Liver (tissue), 9 donors: ENCODE results near the gene NAE1. TPM values are rescaled to one million over a fixed set of nuclear protein-coding genes. Genes with fewer than 3 reads are reported as not detected.

Experiments used
- DNase-seq: peaks from one replicate; pipeline ENCODE4 v3.0.0-alpha.2; 2017; ENCODE audit warnings: low spot score
- H3K27ac ChIP-seq, 2 donors: one replicate each; pipeline ENCODE4 v1.7.0; 2013; ENCODE audit warnings: inconsistent platforms in 2 of 2, low read length in 2 of 2, control low read depth in 1 of 2, low read depth in 1 of 2, mild to moderate bottlenecking in 1 of 2
- H3K27me3 ChIP-seq, 4 donors: one replicate each; pipeline versions ENCODE4 v1.6.1 to v1.7.0; 2013; ENCODE audit warnings: low read length in 3 of 4, inconsistent platforms in 1 of 4, mild to moderate bottlenecking in 1 of 4, moderate library complexity in 1 of 4; ENCODE audit not compliant: control insufficient read depth in 4 of 4, insufficient read depth in 4 of 4
- H3K36me3 ChIP-seq, 4 donors: one replicate each; pipeline versions ENCODE4 v1.6.1 to v1.7.0; 2013; ENCODE audit warnings: low read length in 3 of 4, mild to moderate bottlenecking in 3 of 4, low read depth in 1 of 4, moderate library complexity in 1 of 4; ENCODE audit not compliant: control insufficient read depth in 4 of 4, insufficient read depth in 3 of 4
- H3K4me1 ChIP-seq, 4 donors: one replicate each; pipeline versions ENCODE4 v1.6.1 to v1.7.0; 2013; ENCODE audit warnings: low read length in 3 of 4, mild to moderate bottlenecking in 3 of 4, moderate library complexity in 1 of 4; ENCODE audit not compliant: control insufficient read depth in 4 of 4, insufficient read depth in 4 of 4
- H3K4me3 ChIP-seq, 3 donors: one replicate each; pipeline versions ENCODE4 v1.6.1 to v1.7.0; 2013; ENCODE audit warnings: low read length in 3 of 3, control low read depth in 1 of 3, low read depth in 1 of 3, mild to moderate bottlenecking in 1 of 3
- H3K9ac ChIP-seq, 2 donors: one replicate each; pipeline ENCODE4 v1.7.0; 2013; ENCODE audit warnings: low read length in 2 of 2, mild to moderate bottlenecking in 2 of 2, moderate library complexity in 2 of 2, control low read depth in 1 of 2, low read depth in 1 of 2
- H3K9me3 ChIP-seq, 4 donors: one replicate each; pipeline versions ENCODE4 v1.6.1 to v1.7.0; 2013; ENCODE audit warnings: low read length in 3 of 4; ENCODE audit not compliant: control insufficient read depth in 4 of 4
- ATF3 ChIP-seq: IDR thresholded peaks from 2 replicates; pipeline ENCODE4 v1.6.1; 2016; ENCODE audit warnings: antibody characterized with exemption
- CTCF ChIP-seq: fragments of 150-350 bp; IDR thresholded peaks from 2 replicates; pipeline ENCODE4 v1.5.1; 2017; ENCODE audit warnings: improper control_type of control experiment, low read depth, low read length; ENCODE audit not compliant: missing input control
- EGR1 ChIP-seq, 2 donors: IDR thresholded peaks; 2 replicates each; pipeline ENCODE4 v1.6.1; 2016 to 2018; ENCODE audit warnings: antibody characterized with exemption in 2 of 2, low read depth in 2 of 2
- FOXA1 ChIP-seq: IDR thresholded peaks from 2 replicates; pipeline ENCODE4 v1.6.1; 2016; ENCODE audit warnings: antibody characterized with exemption
- GABPA ChIP-seq, 2 donors: IDR thresholded peaks in 1 of 2; conservative IDR thresholded peaks in 1 of 2; 2 replicates each; pipeline ENCODE4 v1.6.1; 2016; ENCODE audit warnings: antibody characterized with exemption in 2 of 2, mild to moderate bottlenecking in 1 of 2, moderate library complexity in 1 of 2
- HNF4A ChIP-seq, 2 donors: conservative IDR thresholded peaks; 2 replicates each; pipeline ENCODE4 v1.6.1; 2016; ENCODE audit warnings: antibody characterized with exemption in 2 of 2, mild to moderate bottlenecking in 2 of 2
- HNF4G ChIP-seq: IDR thresholded peaks from 2 replicates; pipeline ENCODE4 v1.6.1; 2016; ENCODE audit warnings: antibody characterized with exemption
- JUND ChIP-seq, 2 donors: IDR thresholded peaks; 2 replicates each; pipeline ENCODE4 v1.6.1; 2016; ENCODE audit warnings: antibody characterized with exemption in 2 of 2
- MAX ChIP-seq: IDR thresholded peaks from 2 replicates; pipeline ENCODE4 v1.6.1; 2016; ENCODE audit warnings: antibody characterized with exemption
- NR2F2 ChIP-seq: IDR thresholded peaks from 2 replicates; pipeline ENCODE4 v1.6.1; 2016; ENCODE audit warnings: antibody characterized with exemption
- RAD21 ChIP-seq, 2 donors: IDR thresholded peaks; 2 replicates each; pipeline ENCODE4 v1.6.1; 2016; ENCODE audit warnings: antibody characterized with exemption in 2 of 2, mild to moderate bottlenecking in 2 of 2
- REST ChIP-seq: IDR thresholded peaks from 2 replicates; pipeline ENCODE4 v1.6.1; 2016; ENCODE audit warnings: antibody characterized with exemption, mild to moderate bottlenecking
- SP1 ChIP-seq: IDR thresholded peaks from 2 replicates; pipeline ENCODE4 v1.6.1; 2018; ENCODE audit warnings: antibody characterized with exemption, mild to moderate bottlenecking
- TAF1 ChIP-seq: conservative IDR thresholded peaks from 2 replicates; pipeline ENCODE4 v1.6.1; 2016; ENCODE audit warnings: antibody characterized with exemption, mild to moderate bottlenecking
- YY1 ChIP-seq: IDR thresholded peaks from 2 replicates; pipeline ENCODE4 v1.6.1; 2016; ENCODE audit warnings: antibody characterized with exemption, mild to moderate bottlenecking
- ZBTB33 ChIP-seq: IDR thresholded peaks from 2 replicates; pipeline ENCODE4 v1.6.1; 2016; ENCODE audit warnings: antibody characterized with exemption
- WGBS: extraction: QIAGEN DNeasy Blood & Tissue Kit; methylation state at CpG from one replicate; pipeline ENCODE4 v1.1.7; 2013; 5-methylcytosine and 5-hydroxymethylcytosine counted together
- polyA plus RNA-seq, 2 donors: library from polyadenylated mRNA; stranded (reverse) in 1 of 2; unstranded in 1 of 2; fragments of 200-250 nt in 1 of 2; fragments of >200 nt in 1 of 2; fragmentation: Nextera tagmentation in 1 of 2; extraction: Ambion mirVana in 1 of 2; gene quantifications; one replicate each; pipeline versions ENCODE4 v1.2.1 to v1.2.3, GENCODE V29; 2013 to 2015
- total RNA-seq, 2 donors: library from RNA; depleted of rRNA; stranded (reverse); fragments of >200 nt; gene quantifications; one replicate each; pipeline ENCODE4 v1.2.3, GENCODE V29; 2014
- donor health status: healthy.
- donor health status: healthy.
- donor health status: healthy.
- donor health status: healthy.
- donor health status: healthy.

The NAE1 gene
- total and polyA plus RNA-seq, 4 donors = 12.3 to 26.4 (median 23.9) TPM

- no peak for TF ChIP-seq ZBTB33
These were observed 19.5 kb upstream of the NAE1 start (continued) for GRCh38 chr16:66850115-66850815.

- Histone ChIP-seq H3K27ac (no peak overlapping the region), H3K4me3 (no peak overlapping the region), H3K36me3 (no peaks in the 10 kb centered on the region), H3K9me3 (no peaks in the 10 kb centered on the region), H3K27me3 (peaks cover 0 to 5% (median 4%) of the 10 kb centered on the region in 4 donors), H3K9ac (no peak overlapping the region), H3K4me1 (peaks cover 4 to 5% (median 4%) of the 10 kb centered on the region in 4 donors)
- WGBS = 84% methylated on average over 4 of the region's 4 CpGs
- DNase-seq = no peak
- TF ChIP-seq HNF4A (conservative IDR thresholded peaks at IDR 0.05) (no peak), CTCF (no peak), NR2F2 (no peak), MAX (no peak)
These were observed 18.8 kb upstream of the NAE1 start for GRCh38 chr16:66849549-66849948.

GRCh38 chr16:66849021-66849420, 18.2 kb upstream of the NAE1 start:
- Histone ChIP-seq H3K27ac (no peak overlapping the region), H3K9me3 (no peaks in the 10 kb centered on the region), H3K4me3 (no peak overlapping the region), H3K9ac (no peak overlapping the region), H3K36me3 (no peaks in the 10 kb centered on the region), H3K27me3 (peaks cover 0 to 5% (median 4%) of the 10 kb centered on the region in 4 donors), H3K4me1 (peaks cover 5 to 9% (median 8%) of the 10 kb centered on the region in 4 donors)
- no peak for TF ChIP-seq EGR1 (IDR thresholded peaks at IDR 0.05; ENCODE audit: low read depth in 2 of 2)
- no peak for TF ChIP-seq GABPA (IDR thresholded peaks at IDR 0.05 in 1 of 2, conservative IDR thresholded peaks at IDR 0.05 in 1 of 2)
- no peak for TF ChIP-seq MAX
- TF ChIP-seq JUND (IDR thresholded peaks at IDR 0.05) = no peak
- no peak for TF ChIP-seq NR2F2
- no peak for TF ChIP-seq SP1
- TF ChIP-seq REST = no peak
- no peak for TF ChIP-seq RAD21 (IDR thresholded peaks at IDR 0.05)
- TF ChIP-seq HNF4G = no peak
- no peak for TF ChIP-seq ZBTB33
- no peak for TF ChIP-seq FOXA1
- TF ChIP-seq TAF1 = no peak
- TF ChIP-seq CTCF = no peak
- no peak for TF ChIP-seq YY1
- TF ChIP-seq ATF3 = no peak
- no peak for TF ChIP-seq HNF4A (conservative IDR thresholded peaks at IDR 0.05)
- no peak for DNase-seq
- 89% methylated on average over 2 of the region's 2 CpGs for WGBS
